KBM-7 (cell line): Measurements from ENCODE around the gene RHAG.
"Not testable (repeated sequence)": the region's sequence is repeated elsewhere in the genome, so short reads cannot be mapped to it uniquely, and the experiment has no call there.

Source experiments
- DNase-seq: peaks from one replicate; pipeline ENCODE4 v3.0.0-alpha.2; 2015
- in situ Hi-C: fragments of 300-500 bp; cut with MboI; formaldehyde crosslinking; loops from 2 replicates; pipeline ENCODE4 v1.14.3; 2020; ENCODE audit warnings: low sequenced_read_pairs, low pct_unique_long_range_greater_than_20kb, mixed read lengths

RHAG gene

DNA sequence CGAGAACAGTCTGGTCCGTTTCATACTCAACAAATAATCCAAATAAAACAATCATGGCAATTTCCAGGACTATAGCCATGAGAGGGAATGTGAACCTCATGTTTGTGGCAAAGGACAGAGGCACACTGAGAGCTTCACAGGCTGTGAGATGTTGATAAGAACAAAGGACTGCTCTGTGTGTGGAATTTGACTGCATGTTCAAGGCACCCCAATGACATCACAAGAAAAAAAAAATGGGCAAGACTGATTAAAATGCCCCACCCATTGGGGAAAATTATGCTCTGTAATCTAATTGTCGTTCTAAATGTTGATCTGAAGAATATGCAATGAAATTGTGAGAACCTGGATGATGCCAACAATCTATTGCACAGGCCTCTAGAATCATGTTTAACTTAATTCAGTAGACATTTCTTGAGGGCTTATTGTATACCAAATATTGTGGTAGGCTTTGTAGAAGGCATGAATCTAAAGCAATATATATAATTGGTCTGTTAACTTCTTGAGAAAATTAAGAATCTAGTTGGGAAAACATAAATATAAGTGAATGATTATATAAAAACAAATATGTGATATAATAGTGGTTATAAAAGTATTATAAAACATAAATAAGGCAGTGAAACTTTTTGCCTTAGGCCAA is at the start of gene RHAG:
Gene RHAG (minus strand): TSS at position 127 of the 637 bp plus-strand sequence. CDS start 27 bp downstream, at position 100.
- in situ Hi-C loops: no loop called here
- no peak for DNase-seq

DNA sequence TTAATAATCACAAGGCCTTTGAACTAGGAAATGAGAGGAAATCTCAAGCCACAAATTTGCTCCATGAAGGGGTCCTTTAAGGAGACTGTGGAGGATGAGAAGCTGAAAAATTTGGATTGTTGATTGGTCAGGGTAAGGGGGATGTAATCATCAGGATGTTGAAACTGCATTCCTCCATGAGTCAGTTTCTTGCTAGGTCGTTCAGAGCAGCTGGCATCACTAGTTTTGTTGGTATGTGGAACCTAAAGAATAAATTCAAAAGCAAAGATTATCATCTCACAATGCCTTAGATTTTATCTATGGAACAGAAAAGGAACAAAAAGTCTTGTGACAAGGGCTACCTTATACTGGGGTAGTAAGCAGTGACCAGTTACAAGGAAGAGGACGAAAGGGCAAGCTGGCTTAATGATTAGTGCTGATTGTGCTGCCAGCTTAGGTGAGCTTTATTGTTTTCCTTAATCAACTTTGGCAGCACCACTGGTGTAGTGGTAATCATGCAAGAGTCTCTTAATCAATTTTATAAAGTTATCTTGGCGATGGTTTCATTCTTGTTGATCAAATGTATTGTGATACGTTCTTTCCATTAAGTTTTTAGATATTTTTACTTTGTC is 40.1 kb upstream of the RHAG start:
- in situ Hi-C loops: no loop called here
- no peak for DNase-seq

DNA sequence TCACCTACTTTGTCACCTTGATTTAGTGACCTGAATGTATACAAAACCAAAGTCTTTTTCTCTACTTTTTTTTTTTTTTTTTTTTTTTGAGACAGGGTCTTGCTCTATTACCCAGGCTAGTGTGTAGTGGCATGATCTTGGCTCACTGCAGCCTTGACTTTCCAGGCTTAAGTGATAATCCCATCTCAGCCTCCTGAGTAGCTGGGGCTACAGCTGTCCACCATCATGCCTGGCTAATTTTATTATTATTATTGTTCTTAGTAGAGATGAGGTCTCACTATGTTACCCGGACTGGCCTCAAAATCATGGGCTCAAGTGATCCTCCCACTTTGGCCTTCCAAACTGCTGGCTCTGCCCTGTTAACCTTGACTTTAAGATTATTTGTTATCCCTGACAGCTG is 39.2 kb upstream of the RHAG start:
- in situ Hi-C loops: no loop called here

DNA sequence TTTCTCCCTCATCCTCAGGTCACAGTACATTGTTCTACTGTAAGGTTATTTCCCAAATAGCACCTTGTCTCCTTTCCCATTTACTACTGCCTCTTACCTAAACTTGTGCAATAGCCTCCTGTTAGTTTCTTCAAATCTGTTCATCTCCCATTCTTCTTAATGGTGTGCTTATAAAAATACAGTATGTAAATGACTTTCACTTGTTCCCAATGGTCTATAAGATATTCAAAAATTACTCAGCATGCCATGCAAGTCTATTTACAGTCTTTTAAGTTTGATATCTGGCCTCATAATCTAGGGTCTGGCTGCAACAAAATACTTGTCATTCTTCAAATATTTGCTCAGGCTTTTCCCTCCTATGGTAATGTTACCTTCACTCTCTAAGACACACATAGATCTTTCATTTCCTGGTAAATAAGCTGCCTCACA is 31.5 kb upstream of the RHAG start:
- in situ Hi-C loops: no loop called here
- DNase-seq: no peak

More for the DNA sequence above, 39.2 kb upstream of the RHAG start:
- no peak for DNase-seq

DNA sequence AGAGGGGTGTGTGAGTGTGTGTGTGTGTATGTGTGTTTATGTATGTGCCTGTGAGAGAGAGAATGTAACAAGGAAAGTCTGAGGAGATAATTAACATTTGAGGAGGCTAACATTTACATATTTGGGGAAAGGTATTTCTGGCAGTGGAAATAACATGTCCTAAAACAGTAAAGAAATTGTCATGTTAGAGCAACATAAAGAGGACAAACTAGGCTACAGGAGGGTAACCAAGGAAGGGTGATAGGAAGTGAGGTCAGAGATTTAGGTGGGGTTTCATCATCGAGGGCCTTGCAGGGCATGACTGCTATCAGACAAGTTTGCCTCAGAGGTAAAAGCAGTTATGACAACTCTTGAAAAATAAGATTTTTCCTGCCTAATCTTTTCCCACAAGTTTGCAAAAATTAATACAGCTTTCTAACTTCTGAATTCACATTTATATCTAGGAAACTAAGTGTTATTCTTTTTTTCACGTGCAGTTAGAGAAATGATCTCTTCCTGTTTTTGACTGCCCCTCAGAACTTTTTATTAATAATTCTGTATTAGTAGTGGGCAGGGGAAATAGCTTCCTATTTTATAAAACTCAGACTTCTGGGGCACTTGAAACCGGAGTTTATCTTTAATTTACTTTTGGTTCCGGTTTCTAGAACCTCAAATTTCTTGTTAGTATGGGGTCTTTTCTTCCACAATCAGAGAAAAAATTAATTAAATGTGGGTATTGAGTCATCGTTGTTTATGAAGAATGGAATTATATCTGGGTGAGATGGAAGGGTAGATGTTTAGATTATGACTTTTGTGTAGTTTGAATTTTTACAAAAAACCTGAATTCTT is 30.5 kb upstream of the RHAG start:
- in situ Hi-C loops: no loop called here
- peak; percentile 51 for DNase-seq

DNA sequence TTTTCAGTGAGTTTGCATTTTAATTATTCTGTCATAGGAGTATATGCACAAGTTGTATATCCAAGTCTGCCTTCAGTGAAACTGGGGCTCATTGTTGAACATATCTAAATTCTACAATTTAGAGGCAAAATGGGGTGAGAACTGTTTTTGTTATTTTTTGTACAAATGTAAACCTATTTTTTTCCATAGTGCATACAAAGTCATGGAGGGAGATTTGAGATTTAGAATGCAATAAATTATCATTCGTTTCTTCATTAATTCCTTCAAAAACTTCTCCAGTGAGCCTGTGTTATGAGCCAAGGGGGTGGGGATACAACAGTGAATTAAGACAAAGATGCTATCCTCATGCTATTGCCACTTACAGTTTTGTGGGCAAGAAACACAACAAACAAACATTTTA is 29.8 kb upstream of the RHAG start:
- DNase-seq: no peak

DNA sequence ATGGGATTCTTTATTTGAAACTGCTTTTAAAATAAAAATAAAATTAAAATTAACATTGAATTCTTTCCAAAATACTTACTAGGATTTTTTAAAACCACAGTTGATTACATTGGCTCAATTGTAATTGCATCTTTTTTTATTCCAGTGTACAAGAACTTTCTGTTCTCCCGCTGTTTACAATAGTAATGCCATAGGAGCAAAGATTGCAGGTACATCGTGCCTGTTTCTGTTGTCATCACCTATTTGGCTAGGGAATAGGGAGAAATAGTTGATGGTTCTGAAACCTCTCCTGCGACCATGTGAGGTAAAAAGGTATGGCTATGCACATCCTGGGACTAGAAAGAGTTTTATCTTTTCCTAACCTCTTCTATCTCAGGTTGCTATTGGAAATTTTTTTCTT is 28.2 kb upstream of the RHAG start:
- in situ Hi-C loops: no loop called here
- no peak for DNase-seq

More for the DNA sequence above, 29.8 kb upstream of the RHAG start:
- in situ Hi-C loops: no loop called here

DNA sequence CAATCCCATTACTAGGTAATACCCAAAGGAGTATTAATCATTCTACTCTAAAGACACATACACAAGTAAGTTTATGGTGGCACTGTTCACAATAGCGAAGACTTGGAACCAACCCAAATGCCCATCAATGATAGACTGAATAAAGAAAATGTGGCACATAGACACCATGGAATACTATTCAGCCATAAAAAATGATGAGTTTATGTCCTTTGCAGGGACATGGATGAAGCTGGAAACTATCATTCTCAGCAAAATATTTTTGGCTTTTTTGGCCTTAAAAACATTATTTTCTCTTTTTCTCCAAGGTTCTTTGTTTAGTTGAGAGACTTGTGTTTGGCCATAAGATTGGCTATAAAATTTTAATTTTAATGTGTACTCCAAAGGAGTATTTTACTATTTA is 27.4 kb upstream of the RHAG start:
- DNase-seq, in situ Hi-C loops: not testable (repeated sequence)

DNA sequence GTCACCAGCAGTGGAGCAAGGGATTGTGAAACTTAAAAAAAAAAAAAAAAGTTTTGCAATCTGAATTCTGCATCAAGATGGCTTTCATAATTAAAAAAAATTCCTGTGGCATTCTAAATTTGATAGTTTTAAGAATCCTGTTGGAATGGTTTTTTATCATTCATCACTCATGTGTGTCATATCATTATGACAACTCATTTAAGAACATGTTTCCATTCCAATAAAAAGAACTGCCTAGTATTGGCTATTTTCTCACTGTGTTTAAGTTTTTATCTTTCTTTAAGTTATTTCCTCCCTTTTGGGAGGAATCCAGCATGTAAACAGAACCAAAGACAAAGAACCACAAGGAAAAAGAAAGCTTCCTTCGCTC is 26.2 kb upstream of the RHAG start:
- in situ Hi-C loops: no loop called here
- DNase-seq: no peak

DNA sequence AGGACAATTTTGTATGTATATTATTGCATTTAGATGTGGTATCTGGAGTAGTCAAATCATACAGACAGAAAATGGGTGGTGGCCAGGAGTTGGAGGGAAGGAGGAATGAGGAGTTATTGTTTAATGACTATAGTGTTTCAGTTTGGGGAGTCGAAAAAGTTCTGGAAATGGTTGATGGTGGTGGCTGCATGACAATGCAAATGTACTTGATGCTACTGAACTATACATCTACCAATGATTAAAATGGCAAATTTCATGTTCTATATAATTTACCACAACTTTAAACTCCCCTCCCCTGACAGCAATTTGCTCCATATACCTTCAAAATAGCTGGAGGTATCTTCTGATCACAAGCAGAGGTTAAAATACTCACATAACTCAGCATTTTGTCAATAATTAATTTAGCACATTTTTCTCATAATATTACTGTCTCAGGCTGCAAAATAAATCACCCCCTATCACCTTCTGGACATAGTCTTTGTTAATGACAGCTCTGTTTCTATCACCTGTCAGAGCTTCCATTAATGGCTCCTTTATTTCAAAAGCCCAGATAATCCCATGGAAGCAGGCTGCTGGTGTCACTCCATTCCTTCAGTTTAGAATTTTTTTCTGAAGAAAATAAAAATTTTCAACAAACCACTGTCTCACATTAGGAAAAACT is 25.7 kb upstream of the RHAG start:
- in situ Hi-C loops: no loop called here
- DNase-seq: no peak

DNA sequence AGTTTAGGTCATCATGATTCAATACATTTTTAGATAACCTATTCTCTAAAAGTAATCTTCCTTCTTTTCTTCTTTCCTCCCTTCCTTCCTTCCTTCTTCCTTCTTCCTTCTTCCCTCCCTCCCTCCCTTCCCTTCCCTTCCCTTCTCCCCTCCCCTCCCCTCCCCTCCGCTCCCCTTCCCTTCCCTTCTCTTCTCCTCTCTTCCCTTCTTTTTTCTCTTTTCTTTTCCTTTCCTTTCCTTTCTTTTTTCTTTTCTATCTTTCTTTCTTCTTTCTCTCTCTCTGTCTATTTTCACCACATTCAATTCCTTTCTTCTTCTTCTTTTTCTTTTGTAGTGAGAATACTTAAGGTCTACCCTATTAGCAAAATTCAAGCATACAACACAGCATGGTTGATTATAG is 17.3 kb upstream of the RHAG start:
- in situ Hi-C loops: no loop called here
- DNase-seq: no peak

DNA sequence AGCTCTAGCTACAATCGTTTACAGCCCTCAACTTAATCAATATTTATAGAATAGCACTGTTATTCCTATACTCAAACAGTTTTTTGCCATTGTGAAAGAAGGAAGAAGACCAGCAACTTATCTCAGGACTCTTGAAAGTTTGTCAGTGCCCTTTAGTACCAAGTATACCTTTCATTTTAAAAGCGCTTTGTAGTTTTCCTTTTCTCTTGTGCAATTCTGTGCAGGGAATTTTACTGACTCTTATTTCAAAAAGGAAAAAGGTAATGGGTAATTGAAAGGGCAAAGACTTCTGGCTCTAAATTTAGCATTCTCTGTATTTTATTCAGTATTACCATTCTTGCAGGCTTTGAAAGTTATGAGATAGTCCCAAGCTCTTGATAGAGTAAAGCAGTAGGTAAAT is 16.8 kb upstream of the RHAG start:
- in situ Hi-C loops: no loop called here
- DNase-seq: no peak

DNA sequence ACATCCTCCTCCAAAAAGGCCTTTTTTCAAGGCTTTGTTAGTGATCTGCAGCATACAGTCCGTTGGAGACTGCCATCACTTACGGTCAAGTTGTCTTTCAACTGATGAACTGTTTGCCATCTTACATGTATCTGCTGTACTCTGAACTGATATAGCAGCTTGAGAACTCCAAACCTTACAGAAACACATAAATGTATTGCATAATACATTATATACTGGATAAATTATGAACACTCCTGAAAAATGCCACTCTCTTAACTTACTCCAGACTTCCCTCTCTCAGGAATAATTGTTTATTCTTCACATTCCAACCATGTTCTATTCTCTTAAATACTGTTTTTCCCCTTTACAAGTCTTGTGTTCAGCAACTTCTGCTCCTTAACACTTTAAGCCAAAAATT is 14.6 kb upstream of the RHAG start:
- in situ Hi-C loops: no loop called here
- DNase-seq: no peak

DNA sequence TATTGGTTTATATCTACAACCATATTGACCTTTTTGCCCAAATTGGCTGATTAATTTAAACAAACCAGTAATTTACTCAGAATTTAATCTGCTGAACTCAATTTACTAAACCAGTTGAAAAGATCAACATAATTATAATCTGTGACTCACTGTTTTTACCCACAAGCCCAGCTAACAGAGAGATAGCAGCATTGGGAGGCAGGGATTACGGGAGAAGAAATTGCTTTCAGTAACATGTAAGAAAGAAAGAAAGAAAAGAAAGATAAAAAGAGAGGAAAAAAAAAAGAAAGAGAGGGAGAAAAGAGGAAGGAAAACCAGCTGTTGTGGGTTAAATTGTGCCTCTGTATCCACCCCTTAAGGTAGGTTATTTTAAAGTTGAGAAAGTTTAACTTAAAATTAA is 13.3 kb upstream of the RHAG start:
- in situ Hi-C loops: no loop called here
- peak; percentile 16 for DNase-seq

DNA sequence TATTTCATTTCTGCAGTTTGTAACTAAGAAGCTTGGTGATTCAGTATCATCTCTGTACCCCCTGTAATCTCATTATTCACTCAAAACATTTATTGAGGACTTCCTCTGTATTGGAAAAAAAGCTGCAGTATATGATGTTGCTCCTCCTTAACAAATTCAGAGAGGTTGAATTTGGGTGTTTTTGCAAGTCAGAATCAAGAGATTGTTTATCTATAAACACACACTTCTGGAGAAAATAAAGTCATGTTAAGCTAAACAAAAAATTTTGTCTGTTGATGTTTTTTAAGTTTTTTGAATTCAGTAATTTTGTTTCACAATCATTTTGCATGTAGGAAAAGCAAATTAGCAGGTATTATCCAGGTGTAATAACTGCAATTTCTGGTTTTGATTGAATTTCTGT is 11.4 kb upstream of the RHAG start:
- in situ Hi-C loops: no loop called here
- DNase-seq: no peak

DNA sequence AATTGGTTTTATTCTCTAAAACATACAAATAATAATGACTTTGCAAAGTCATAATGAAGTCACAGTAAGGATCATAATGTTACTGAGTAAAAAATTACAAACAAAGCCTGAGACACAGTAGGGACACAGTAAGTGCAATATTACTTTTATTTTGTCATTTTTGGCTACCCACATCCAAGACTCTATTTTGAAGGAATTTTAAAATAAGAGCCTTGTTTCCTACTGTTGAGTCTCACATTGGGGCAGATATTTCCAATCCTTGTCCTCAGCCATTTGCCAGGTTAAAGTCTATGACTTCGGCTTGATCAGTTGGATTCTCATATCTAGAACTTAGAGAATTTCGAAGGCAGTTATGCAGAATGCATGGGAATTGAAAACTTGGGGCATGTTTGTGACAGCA is 10.8 kb upstream of the RHAG start:
- in situ Hi-C loops: no loop called here
- DNase-seq: no peak

DNA sequence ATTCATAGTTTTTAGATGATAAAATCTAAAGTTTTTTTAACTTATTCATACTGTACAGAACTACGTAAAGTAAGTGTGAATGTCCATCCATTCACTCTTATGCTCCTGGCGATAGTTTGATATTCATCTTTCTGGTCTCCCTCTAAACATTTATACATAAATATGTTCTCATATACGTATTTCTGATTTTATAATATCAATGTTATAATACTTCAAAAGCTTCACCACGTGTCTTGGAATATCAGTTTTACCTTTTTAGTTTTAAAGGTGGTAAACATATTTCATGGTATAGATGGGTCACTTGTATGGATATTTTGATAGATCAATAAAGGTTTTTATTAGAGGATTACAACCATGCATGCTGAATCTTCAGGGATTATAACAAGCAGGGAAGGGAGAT is 10.3 kb upstream of the RHAG start:
- no peak for DNase-seq
- in situ Hi-C loops: no loop called here

DNA sequence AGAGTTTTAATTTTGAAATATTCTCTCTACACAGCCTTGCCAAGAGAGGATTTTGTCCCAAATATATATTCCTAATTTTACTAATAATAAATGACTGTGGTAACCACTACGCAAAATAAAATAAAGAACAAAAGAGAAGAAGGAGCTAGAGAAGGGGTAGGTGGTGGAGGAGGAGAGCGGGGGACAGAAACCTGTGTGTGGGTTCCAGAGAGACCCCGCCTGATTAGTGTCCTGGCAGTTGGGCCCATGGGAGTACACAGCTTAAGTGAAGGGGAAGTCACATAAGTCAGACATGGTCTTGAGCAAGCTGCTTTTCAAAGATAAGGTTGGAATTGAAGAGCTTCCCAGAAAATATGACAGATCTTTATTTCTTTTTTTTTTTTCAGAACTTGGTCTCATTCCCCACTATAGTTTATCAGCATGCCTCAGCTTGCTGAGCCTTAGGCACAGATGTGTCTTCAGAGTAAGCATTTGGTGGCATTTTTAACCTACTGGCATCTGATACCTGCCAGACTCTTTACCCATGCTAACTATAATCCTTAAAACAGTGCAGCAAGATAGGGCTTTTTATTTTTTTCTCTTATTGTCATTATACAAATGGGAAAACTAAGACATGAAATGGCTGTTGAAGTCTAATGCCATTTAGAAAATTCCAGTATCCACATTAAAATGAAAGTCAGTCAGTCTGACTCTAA is 9.6 kb upstream of the RHAG start:
- in situ Hi-C loops: no loop called here
- DNase-seq: peak; percentile 91

DNA sequence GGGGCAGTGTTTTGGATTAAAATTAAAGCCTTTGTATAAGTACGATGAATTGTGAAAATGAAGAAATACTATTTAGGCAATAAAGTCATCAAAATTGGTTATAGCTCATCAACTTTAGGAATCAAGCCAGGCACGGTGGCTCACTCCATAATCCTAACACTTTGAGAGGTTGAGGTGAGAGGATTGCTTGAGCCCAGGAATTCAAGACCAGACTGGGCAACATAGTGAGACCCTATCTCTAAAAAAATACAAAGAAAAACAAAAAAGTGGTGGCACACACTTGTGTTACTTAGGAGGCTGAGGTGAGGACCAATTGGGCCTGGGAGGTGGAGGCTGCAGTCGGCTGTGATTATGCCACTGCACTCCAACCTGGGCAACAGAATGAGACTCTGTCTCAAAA is 8.5 kb upstream of the RHAG start:
- in situ Hi-C loops: no loop called here
- no peak for DNase-seq
